Measurements from ENCODE around the gene TAOK3. TPM values are rescaled to one million over a fixed set of nuclear protein-coding genes. Genes with fewer than 3 reads are reported as not detected.
A peak's percentile ranks its signal among the peaks of the same experiment; 100 is the strongest.

The TAOK3 gene
- polyA plus RNA-seq, 3 donors = 19.7 to 58.3 (median 44.8) TPM

- Mint-ChIP-seq H3K4me1 (peaks cover 45% of the 10 kb centered on the region), H3K9me3 (no peaks in the 10 kb centered on the region), H3K36me3 (peaks cover 2% of the 10 kb centered on the region in 2 donors), H3K4me3 (peak overlapping the region in 1 of 2 donors; percentile 48), H3K27me3 (ENCODE audit: low read depth in 3 of 3) (no peaks in the 10 kb centered on the region), H3K27ac (peak overlapping the region in 2 of 7 donors; percentile 20 to 32)
- peaks cover 34% of the 10 kb centered on the region for H4K20me1 ChIP-seq (ENCODE audit: insufficient read depth, low read length)
- no peak for TF ChIP-seq CTCF (IDR thresholded peaks at IDR 0.05)
- no peaks in the 10 kb centered on the region for H3K9me3 ChIP-seq (replicated peaks in 1 of 2; ENCODE audit: control insufficient read depth in 1 of 2, insufficient read depth in 1 of 2, low read length in 2 of 2)
- H2AFZ ChIP-seq (ENCODE audit: insufficient read depth, low read depth, low read length, poor library complexity, severe bottlenecking) = peak overlapping the region; percentile 65
- peaks cover under 1 to 3% of the 10 kb centered on the region in 2 donors for H3K36me3 ChIP-seq (replicated peaks in 1 of 2; ENCODE audit: control insufficient read depth in 1 of 2, insufficient read depth in 2 of 2, low read length in 2 of 2)
- 95% methylated on average over 6 of the region's 14 CpGs for WGBS (ENCODE audit: insufficient coverage)
- intact Hi-C loops (cut with micrococcal nuclease) = loop anchor here (5.0 to 10.0 kb wide), 7 partner anchors 42 to 319 kb away; partner anchors contain the start of gene WSB2 (in 1 of the 2)
- H3K27me3 ChIP-seq (ENCODE audit: control insufficient read depth in 2 of 2, insufficient read depth in 2 of 2, low read length in 2 of 2) = no peaks in the 10 kb centered on the region
- no peak overlapping the region for H3K9ac ChIP-seq (ENCODE audit: insufficient read depth, low read length, poor library complexity, severe bottlenecking)
- peaks cover 38 to 54% of the 10 kb centered on the region in 2 donors for H3K4me1 ChIP-seq (ENCODE audit: control insufficient read depth in 1 of 2, insufficient read depth in 2 of 2, low read length in 2 of 2)
- H3K4me2 ChIP-seq (replicated peaks; ENCODE audit: extremely low read depth, low read length, poor library complexity, severe bottlenecking) = no peak overlapping the region
- H3K27ac ChIP-seq (ENCODE audit: low read depth in 1 of 2, low read length in 2 of 2) = no peak overlapping the region
- DNase-seq = no peak
- no peak overlapping the region for H3K4me3 ChIP-seq (replicated peaks in 1 of 3; ENCODE audit: low read depth in 2 of 3, low read length in 3 of 3)
- peaks cover 78% of the 10 kb centered on the region for H3K79me2 ChIP-seq (ENCODE audit: insufficient read depth, low read length)
Measured at GRCh38 chr12:118374126-118374725, 1.5 kb upstream of the TAOK3 start.

GRCh38 chr12:118373616-118374015, 909 bp upstream of the TAOK3 start:
- peaks cover 0 to 2% of the 10 kb centered on the region in 2 donors for H3K36me3 Mint-ChIP-seq
- Histone ChIP-seq H4K20me1 (ENCODE audit: insufficient read depth, low read length) (peaks cover 40% of the 10 kb centered on the region), H3K27me3 (ENCODE audit: control insufficient read depth in 2 of 2, insufficient read depth in 2 of 2, low read length in 2 of 2) (no peaks in the 10 kb centered on the region), H3K79me2 (ENCODE audit: insufficient read depth, low read length) (peaks cover 79% of the 10 kb centered on the region), H3K4me3 (replicated peaks in 1 of 3; ENCODE audit: low read depth in 2 of 3, low read length in 3 of 3) (peak overlapping the region in 2 of 3 experiments; percentile 60 to 96), H3K9me3 (replicated peaks in 1 of 2; ENCODE audit: control insufficient read depth in 1 of 2, insufficient read depth in 1 of 2, low read length in 2 of 2) (no peaks in the 10 kb centered on the region), H3K4me2 (replicated peaks; ENCODE audit: extremely low read depth, low read length, poor library complexity, severe bottlenecking) (peak overlapping the region; percentile 87), H3K9ac (ENCODE audit: insufficient read depth, low read length, poor library complexity, severe bottlenecking) (no peak overlapping the region), H3K4me1 (ENCODE audit: control insufficient read depth in 1 of 2, insufficient read depth in 2 of 2, low read length in 2 of 2) (peaks cover 44 to 60% of the 10 kb centered on the region in 2 donors), H3K27ac (ENCODE audit: low read depth in 1 of 2, low read length in 2 of 2) (peak overlapping the region; percentile 56 to 88), H2AFZ (ENCODE audit: insufficient read depth, low read depth, low read length, poor library complexity, severe bottlenecking) (peak overlapping the region; percentile 65), H3K36me3 (replicated peaks in 1 of 2; ENCODE audit: control insufficient read depth in 1 of 2, insufficient read depth in 2 of 2, low read length in 2 of 2) (no peaks in the 10 kb centered on the region)
- intact Hi-C loops (cut with micrococcal nuclease) = loop anchor here (2.0 to 10.0 kb wide), 8 partner anchors 17 to 319 kb away; partner anchors contain the start of gene WSB2 (in 1 of the 2)
- H3K27me3 Mint-ChIP-seq (ENCODE audit: low read depth in 3 of 3) = no peaks in the 10 kb centered on the region
- peaks cover 0 to 3% (median 0%) of the 10 kb centered on the region in 7 donors for H3K9me3 Mint-ChIP-seq
- WGBS (ENCODE audit: insufficient coverage) = 69% methylated on average over 3 of the region's 5 CpGs
- no peak for DNase-seq
- peaks cover 47% of the 10 kb centered on the region for H3K4me1 Mint-ChIP-seq
- peak overlapping the region in 6 of 7 donors; percentile 86 to 96 (median 94) for H3K27ac Mint-ChIP-seq
- peak overlapping the region in 1 of 2 donors; percentile 82 for H3K4me3 Mint-ChIP-seq
- TF ChIP-seq CTCF (IDR thresholded peaks at IDR 0.05) = no peak

All from CD14-positive monocyte (primary cell).